Measurements from ENCODE around the gene FREM1.

FREM1 gene

DNA sequence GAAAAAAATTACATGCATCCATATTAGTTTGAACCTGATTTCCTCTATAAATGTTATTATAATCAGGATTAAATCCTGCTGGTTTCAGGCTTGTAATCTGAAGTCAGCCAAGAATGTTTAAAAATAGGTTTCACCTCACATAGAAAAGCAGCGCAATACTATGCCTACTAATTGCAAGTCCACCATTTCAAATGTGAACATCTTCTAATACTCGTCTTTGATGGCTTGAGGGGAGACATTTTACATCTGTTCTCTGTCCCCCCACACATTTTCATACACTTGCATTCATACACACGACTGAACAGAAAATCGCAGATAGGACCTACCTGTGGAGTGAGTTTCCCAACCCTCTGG is 41.8 kb downstream of the FREM1 start:
- DNase-seq = no peak

DNA sequence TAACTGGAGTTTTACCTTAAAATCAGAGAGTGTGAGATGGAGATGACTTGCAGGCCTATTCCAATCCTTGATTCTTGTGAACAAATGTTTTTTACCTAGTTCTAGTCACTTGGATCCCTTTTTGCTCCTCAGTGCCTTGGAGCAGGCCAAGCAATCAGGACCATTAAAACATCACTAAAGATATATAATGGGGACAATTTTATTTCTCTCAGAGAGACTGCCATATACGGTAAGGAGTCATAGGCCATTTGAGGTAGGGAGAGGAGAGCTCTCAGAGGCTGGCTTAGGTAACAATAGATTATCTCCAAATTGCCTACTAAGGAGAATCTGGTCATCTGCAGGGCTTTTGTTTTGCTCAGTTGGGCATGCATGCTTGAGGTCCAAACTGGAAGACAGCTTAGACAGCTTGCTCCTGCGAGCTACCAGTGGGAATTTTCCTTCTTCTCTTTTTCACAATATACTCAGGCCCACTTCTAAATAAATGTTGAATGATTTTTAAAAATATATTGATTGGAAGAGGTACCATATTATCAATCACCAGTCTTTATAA is 44.0 kb downstream of the FREM1 start:
- DNase-seq = no peak

DNA sequence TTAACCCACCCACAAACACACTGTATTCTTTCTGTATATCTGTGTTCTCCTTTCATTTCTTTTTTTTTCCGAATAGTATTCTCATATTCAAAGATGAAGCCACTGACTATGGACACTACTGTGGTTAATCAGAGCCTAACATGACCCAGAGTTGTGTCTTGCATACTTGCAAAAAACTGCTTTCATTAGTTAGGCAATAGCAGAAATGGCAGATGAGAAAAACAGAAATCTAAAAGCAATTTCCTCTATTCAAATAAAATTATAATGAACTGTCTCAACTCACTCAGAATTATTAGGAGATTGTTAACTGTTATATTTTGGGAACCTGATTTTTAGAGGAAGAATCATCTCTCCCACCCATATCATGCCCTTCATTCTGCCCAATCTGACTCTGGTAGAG is 45.9 kb downstream of the FREM1 start:
- no peak for DNase-seq

DNA sequence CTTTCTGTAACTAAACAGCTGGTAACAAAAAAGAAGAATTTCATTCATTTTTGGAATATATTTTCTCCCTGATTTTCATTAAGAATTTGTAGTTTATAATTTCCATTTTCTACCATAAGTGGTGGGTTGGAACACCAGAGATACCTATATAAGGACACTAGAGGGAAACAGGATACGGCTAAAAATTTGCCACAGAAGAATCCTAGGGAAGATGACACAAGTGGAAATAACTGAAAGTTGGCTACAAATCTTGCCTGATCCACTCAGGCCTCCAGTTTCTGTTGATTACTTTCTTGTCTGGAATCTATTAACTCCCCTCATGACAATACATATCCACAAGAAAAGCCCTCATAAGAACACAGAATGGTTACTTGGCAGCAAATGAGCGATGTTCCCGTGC is 46.8 kb downstream of the FREM1 start:
- DNase-seq = no peak

DNA sequence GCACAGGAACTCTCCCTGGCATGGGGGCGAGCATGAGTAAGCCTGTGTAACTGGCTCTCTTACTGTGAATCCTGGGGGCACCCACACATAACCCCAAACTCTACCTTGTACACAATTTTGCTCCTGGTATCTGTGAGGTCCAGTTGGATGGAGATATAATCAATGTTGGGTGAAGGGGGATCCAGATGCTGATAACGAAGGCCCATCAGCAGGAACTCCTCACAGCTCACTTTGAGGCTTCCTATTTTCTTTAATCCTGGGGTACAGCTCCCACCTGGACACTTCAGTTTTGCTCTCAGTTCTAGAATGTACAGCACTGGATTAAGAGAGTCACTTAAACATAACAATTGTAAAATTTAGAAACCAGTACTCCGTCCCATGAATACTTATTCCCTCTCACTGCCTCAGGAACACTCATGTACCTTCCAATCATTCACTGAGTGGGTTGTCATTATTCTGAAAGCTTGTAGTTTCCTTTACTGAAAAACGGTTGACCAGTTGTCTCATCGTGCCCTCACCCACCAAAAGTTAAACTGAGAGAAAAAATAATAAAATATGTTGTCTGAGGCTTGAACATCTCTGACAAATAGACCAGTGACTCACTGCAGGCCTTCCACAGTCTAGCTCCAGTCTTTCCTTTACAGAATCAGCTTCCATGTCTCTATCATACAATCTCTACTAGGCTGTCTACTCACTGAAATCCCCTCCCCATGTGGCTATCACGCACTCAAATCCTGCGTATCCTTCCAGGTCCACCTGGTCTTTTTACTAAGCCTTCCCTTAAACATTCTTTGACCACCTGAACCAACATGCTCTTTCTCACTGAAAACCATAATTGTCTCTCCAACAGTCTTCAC is 52.6 kb downstream of the FREM1 start:
- DNase-seq = no peak

DNA sequence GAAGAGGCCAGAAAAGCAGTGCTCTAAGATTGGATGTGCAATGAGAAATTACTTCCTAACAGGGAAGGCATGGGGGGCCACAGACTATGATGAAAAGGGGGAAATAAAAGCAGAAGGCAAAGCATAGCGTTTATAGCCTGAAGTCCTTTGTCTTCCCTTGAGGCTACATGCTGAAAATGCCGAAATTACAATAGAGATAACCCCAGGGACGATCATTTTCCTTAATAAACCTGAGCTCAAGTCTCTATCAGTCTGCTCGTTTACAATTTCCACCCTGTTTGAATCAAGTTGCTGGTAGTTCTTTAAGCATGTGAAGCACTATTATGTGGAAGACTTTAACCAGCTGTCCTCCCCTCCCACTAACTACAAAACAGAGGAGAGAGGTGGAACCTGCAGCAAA is 60.4 kb downstream of the FREM1 start:
- DNase-seq = no peak

DNA sequence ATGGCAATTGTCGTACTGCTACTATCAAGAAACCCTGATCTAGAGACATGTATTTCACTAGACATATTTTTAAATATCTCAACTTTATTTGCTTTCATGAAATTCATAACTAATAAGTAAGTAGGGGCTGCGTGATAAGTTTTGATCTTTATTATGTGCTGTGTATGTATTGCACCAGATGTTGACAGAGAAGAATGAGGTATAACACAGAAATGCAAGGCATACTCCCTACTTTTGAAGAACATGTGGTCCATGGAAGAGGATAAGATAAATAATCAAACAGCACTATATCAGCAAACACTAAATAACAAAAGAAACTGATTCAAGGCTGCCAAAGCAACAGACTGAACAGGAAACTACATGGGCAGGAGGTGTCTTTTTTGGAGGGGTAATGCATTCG is 60.9 kb downstream of the FREM1 start:
- DNase-seq = no peak

DNA sequence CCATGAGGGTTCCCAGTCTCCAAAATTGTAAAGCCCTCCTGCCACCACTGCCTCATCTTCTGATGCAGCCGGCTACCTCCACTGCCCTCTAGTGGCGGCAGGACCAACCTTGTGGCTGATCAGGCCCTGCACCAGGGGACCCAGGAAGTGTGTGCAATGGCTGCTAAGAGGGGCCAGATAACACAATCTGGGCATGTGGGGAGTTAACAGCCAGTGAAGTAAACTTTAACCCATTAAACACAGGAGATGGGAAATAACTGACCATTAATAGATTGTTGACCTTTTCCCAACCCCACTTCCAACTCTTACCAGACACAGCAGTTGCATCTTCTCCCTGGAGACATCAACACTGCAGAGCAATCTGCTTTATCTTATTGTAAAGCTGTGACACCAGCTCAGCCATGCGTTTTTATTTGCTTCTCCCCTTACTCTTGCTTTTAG is 63.3 kb downstream of the FREM1 start:
- DNase-seq = peak; percentile 68

DNA sequence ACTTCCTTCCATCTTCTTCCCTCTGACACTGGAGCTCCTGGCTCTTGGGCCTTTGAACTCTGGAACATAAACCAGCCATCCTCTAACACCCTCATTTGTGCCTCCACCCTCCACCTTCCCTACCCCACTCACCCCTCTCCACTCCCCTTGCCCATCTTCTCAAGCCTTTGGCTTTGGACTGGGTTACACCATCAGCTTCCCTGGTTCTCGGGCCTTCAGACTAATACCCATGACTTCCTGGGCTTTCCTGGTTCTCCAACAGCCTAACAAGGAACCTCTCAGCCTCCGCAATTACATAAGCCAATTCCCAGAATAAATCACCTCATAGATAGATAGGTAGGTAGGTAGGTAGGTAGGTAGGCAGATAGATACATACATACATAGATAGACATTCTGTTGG is 67.1 kb downstream of the FREM1 start:
- DNase-seq = no peak

DNA sequence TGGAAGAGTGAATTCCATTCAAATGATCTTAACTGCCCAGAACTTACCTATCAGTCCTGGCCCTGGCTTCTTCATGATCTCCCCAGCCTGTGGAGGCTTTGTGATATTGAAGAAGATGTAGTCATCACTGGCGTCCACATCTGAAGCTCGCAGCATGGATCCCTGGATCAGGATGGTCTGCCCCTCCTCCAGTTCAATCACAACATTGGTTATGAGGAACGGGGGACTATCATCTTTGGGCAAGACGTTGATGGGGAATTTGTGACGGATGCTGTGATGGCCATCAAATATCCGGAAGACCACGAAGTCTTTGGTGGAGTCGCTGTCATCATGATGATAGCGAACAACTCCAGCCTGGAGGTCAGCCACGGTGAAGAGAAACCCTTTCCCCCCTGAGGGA is 68.0 kb downstream of the FREM1 start:
- no peak for DNase-seq

DNA sequence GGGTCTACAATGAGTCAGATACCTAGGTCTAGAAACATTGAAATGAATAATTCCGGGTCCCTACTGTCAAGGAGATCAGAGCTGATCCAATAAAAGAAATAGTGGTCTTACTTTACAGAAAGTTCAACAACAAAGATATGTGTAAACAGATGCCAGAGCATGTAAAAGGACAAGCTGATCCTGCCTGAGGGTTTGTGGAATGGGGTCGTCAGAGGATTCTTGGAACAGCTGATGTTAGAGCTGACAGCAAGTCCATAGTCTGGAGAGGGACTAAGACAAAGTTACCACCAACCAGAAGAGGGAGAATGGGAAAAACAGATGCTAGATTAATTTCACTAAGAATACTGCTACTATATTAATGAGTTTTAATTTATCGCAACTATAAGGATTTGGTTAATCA is 71.5 kb downstream of the FREM1 start:
- no peak for DNase-seq

DNA sequence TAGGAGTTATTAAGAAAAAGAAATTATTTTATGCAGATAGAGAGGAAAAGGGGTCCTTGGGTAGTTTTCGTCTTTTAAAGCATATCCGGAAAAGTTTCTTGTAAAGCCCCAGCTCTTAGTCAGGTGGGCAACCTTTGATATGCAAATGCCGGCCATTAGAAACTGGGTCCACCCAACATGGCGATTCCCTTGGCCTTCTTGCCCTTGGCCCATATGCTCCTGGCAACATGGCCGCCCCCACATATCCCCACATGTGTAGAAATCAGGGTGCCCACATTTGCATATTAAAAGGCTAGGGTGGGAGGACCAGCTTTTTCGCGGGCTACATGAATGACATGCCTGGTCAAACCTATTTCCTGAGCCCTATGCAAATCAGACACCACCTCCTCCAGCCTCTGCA is 73.3 kb downstream of the FREM1 start:
- DNase-seq = no peak

DNA sequence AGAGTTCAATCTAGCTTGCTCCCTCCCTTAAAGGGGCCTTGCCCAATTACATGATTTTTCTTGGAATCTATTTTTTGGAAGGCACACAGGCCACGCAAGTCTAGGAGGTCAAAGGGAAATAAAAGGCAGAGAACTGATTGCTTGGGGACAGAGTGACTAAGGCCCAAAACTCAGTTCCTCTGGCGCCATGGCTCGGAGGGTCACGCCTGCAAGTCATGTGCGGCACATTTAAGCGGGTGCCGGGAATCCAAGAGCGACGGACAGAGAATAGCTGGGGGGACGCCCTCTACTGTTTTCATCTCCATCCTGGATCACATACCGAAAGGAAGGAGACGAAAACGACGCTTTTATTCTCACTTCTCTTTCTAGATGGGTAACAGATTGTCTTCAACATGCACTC is 78.6 kb downstream of the FREM1 start:
- no peak for DNase-seq

DNA sequence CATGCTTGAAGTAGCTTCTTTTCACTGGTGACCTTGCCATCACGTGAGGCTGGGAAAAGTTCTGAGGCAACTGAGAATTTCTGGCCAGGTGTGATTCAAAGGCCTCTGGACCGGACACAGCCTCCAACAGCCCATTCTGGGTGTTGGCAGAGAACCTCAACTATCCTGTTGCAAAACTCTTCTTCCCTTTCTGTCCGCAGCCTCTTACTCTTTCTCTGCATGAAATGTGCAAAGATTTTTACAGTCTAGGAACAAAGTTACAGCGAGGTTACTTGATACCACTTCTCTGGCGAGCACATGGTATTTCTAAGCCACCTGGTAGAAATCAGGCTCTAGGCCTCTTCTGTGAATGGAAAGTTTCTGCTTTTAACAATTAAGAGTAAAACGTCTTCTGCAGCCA is 79.2 kb downstream of the FREM1 start:
- no peak for DNase-seq

DNA sequence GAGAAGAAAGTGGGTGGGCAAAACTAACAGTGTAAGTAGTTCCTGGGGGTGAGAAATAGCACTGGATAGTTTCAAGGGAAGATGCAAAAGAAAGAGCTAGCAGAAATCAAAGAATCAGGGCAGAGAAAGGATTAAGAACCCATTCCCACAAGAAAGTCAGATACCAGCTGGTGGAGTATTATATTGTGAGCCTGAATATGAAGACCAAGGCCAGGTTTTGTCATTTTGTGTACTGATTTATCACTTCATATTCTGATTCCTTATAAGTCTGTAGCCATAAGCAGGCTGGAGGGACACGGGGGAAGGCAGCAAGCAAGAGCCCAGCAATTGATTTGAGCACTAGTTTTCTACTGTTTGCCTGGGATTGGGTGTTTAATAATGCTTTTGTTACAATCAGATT is 80.2 kb downstream of the FREM1 start:
- DNase-seq = no peak

DNA sequence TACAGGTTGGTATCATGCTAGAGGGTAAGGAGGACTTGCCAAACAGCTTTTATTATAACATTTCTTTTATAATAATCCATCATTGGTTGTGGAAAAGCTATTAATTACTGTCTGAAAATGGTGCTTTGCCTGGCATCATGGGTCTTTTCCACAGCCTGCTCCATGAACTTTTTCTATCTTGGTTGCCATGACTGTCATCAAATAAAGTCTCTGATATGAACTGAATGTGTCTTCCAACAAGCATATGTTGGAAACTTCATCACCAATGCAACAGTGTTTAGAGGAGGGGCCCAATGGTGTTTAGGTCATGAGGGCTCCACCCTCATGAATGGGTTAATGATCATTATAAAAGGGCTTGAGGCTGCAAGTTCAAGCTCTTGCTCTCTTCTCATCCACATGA is 81.0 kb downstream of the FREM1 start:
- DNase-seq = no peak

DNA sequence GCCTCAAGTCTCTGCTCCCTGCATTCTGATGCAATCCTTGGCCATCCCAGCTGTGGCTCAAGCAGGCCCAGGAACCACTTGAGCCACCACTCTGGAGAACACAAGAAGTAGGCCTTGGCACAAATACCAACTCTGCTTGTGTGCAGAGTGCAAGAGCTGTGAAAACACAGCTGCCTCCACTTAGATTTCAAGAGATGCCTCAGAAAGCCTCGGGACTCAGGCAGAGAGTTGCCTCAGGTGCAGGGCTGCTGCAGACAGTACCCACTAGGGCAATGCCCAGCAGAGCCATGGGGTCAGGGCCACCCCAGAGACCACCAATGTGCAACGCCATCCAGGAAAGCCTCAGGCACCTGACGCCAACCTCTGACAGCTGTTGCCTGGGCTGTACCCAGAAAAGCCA is 82.4 kb downstream of the FREM1 start:
- no peak for DNase-seq

DNA sequence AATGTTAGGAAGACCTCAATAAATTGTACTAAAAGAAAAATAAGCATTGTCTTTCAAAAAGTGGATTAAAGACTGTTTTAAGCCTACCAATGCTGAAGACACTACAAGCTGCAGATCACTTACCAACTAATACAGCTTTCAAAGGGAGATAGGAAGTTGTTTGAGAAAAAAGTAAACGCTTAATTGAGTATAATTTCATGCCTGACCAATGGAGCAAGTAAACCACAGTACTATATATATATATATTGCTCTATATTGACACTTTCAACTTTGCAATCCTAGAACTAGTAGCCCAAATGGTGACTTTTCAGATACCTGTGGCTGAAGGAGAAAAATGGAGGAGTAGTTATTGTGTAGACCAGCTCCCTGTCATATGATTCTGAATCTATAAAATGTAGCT is 85.7 kb downstream of the FREM1 start:
- no peak for DNase-seq

DNA sequence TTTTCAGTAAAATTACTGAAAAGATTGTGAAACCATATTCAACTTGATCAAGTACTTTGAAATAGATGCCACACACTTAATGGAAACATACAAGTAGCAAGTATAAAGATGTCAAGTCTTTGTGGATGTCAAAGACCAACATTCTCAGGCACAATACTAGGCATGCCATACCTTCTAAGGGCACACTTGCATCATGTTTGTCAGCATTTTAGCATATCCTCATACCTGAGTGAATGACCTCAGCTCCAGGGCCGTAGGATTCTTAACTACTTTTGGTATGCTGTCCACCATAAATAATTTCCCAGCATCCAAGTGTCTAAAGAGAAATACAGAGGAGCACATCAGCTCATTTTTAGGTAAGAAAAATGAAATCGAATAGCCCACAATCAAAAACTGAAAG is 86.4 kb downstream of the FREM1 start:
- DNase-seq = no peak

DNA sequence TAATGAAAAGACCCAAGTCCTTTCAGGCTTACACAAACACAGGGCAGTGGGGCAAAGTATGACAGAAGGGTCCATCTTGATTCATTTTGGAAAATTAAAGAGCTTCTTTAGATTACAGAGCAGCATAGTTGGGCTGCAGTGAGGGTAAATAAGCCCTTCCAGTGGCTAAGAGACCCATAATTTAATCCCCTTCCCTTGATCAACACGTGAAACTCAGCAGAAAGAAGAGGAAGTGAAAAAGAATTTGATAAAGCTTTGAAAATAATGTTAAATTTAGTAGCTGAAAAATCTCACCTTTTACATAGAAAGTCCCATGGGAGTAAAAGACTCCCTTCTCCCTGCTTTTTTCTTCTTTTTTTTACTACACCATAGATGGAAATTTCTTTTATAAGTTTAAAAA is 87.6 kb downstream of the FREM1 start:
- DNase-seq = no peak

DNA sequence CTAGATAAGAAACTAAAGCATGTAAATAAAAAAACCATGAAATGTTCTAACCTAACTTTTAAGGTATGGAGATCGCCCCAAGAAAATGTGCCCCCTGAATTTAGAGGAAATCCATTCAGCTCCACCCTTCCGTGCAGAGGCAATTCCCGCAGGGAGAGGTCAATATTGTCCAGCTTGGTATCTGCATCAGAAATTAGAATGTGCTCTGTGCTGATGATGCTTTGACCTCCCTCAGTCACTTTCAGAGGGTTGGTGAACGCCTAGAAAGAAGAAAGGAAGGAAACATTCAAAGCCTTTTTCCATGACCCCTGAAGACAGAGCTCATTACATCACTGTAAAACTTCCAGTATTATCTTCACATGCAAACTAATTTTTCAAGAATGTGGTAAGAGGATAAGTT is 91.0 kb downstream of the FREM1 start:
- DNase-seq = no peak

DNA sequence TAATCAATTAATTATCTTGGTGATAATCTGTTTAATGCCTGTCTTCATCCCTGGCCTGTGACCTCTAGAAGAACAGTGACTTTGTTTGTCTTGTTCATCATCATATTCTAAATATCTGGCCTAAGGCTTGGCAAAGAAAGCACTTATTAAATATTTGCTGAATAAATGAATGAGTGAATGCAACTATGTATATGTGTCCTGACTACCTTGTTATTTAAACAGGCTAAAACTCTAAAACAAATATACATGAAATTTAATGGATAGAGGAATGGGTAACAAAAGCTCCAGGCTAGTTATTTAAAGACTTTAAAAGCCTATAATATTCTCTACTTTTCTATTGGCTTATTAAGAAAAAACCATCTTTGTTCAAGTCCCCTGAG is 96.0 kb downstream of the FREM1 start:
- DNase-seq = no peak

DNA sequence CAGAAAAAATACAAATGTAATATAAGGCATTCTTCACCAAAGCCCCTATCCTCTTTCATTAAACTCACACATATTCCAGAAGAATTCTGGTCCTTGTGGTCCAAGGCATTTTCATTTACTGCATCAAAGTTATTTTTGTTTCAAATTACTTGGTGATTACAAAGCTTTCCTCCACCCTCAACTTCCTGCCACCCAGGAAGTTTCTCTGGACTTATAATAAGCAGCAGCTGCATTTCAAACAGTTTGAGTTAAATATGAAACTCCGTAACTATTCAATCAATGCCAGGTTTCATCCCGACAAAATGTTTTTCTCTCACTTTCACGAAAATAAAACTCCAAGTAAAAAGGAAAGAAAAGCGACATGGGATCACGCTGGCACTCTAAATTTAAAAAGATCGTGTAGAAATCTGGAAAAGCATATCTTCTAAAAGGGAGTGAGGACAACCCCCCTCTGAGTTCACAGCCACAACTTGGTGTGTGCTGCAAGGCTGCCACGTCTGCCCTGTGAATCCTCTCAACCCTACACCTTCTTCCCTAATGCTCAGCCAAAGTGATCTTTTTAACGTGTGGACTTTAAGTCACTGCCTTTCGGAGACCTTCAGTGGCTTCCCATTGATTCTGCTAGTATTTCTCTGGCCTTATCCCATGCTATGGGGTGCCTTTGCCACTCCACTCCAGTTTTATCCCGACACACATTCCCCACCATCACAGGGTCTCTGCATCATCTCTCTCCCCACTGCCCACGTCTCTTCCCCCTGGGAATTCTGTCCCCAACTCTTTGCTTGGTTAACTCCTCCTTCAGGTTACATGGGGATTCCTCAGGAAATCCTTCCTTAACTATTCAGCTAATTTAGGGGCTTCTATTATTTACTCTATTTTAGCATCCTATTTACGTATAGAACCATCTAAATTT is 96.6 kb downstream of the FREM1 start:
- no peak for DNase-seq

DNA sequence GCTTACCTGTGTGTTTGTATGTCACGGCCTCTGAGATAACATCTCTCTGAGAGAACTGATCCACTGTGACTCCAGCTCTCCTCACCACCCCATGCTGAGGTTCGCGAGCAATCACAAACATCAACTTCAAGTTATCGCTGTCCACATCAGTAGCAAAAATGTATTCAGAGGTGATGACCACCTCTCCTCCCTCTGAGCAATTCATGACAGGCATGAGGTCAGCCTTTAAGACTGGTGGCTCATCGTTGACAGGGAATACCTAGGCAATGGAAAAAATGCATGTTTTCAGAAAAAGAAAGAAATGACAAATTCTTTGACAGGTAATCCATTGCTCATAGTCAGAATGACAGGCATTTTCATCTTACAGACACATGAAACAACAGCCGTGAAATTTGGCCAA is 97.4 kb downstream of the FREM1 start:
- no peak for DNase-seq

All from OCI-M1 (cell line).